ENCODE data around the gene PRPF8.

PRPF8 gene

DNA sequence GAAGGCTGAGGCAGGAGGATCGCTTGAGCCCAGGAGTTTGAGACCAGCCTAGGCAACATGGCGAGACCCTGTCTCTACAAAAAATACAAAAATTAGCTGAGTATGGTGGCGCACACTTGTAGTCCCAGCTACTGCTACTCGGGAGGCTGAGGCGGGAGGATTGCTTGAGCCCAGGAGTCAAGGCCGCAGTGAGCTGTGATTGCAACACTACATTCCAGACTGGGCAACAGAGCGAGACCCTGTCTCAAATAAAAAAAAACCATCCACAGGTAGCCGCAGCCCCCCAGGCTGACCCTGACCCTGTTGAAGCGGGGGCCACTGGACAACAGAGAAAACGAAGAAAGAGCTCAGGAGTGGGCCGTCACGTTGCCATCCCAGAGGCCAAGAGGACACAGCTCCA is 60.0 kb downstream of the PRPF8 start:
- DNase-seq = no peak

- no peak for DNase-seq
Observed at GRCh38 chr17:1623057-1623630, 61.5 kb downstream of the PRPF8 start.

DNA sequence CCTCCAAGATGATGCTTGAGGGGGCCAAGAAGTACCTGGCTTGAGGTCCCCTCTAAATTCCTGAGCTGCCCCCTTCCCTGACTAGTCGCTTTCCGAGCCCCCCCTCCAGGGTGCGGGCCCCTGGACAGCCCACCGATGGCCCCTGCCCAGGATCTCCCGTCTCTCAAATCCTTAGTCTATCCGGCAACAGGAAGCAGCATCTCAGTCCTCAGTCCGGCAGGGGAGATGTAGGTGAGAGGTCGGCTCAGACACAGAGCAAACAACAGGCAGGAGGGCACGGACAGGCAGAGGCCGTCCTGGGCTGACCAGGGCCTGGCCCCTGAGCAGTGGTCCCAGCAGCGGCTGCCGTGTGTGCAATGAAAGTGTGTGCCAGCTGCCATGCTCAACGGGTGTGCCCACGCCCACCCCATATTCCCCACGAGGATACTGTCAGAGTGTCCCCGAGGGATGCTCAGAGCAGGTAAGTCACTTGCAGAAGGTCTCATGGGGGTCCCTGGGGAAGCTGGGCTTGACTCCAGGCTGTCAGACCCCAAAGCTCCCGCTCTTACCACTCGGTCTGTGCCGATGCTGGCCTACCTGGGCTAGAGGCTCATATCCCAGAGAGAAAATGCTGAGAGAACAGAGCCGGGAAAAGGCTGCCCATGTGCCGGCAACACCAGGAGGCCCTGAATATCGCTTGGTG is 63.3 kb downstream of the PRPF8 start:
- no peak for DNase-seq

DNA sequence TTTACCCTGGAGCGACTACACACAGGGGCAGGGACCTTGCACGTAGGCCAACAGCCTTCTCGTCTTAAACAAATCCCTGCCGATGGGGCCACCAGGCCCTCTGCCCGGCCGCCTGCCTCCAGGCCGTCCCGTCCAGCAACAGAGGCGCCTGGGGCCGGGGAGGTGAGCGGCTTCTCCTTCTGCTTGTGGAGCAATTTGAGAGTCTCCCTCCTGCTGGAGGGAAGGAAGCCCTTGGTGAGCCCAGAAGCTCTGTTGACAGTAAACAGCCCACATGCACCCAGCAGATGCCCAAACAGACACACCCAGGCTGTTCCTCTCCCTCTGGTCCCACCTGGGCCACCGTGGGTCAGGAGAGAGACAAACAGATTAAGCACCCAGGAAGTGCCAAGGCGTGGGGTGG is 64.2 kb downstream of the PRPF8 start:
- no peak for DNase-seq

DNA sequence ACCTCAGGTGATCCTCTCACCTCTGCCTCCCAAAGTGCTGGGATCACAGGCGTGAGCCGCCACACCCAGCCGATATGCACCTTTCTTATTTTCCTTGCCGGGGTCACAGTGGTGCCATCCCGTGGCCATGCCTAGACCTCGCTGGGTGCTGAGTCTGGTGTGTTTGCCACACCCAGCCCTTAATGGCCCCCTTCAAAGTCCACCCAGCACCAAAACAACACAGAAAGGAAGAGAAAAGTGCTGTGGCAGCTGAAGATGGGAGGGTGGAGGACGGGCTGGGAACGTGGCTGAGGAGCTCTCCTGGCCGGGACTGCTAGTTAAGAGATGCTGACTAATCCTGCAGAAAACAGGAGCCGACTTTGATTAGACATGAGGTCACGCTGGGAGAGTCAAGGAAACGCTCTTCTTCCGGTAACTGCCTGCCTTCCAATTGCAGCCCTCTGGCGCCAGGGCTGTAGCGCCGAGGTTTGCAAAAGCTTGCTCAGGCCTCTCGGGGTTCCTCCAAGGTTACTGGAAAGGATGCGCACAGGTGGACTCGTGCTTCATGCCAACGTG is 67.0 kb downstream of the PRPF8 start:
- DNase-seq = no peak

GRCh38 chr17:1616101-1616500 is 68.6 kb downstream of the PRPF8 start:
- no peak for DNase-seq

GRCh38 chr17:1612400-1612799 is 72.3 kb downstream of the PRPF8 start:
- no peak for DNase-seq

DNA sequence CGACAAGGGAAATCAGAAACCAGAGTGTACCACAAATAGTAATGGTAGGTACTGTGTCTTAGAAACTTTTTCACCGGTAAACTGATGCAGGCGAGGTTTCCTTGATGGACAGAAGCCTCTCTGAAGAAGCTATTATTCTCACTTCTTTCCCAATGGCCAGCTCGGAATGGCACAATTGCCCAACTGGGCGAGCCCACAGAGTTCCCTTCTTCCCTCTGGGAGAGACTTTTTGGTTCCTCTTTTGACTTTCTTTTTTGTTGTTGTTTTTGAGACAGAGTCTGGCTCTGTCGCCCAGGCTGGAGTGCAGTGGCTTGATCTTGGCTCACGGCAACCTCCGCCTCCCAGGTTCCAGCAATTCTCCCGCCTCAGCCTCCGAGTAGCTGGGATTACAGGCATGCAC is 73.0 kb downstream of the PRPF8 start:
- no peak for DNase-seq

DNA sequence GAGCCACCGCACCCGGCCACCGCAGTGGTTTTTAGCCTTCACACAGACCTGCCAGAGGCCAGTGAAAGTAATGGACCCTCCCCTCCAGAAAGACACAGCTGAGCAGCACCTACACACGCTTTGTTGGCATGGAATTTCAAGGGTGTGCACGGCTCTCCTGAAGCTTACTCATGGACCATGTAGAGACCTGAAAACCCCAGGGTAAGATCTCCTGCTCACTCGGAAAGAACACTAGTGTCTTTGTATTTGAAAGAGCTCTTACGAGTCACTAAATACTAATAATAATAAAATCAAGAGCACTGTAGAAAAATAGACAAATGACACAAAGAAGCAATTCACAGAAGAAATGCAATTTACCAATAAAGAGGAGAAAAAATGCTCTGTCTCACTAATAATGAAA is 76.0 kb downstream of the PRPF8 start:
- no peak for DNase-seq

DNA sequence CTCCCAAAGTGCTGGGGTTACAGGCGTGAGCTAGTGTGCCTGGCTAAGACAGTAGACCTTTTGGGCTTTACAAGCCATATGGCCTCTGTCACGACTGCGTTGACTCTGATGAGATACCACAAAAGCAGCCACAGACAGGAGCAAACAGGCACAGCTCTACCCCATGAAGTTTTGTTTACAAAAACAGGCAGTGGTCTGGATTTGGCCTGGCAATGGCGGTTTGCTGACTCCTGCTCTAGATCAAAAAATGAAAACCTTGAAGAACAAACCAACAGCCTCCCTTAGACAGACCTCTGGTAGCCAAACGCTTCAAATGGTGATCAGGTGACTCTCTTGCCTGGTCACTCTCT is 76.7 kb downstream of the PRPF8 start:
- no peak for DNase-seq

- DNase-seq = no peak
Observed at GRCh38 chr17:1606352-1606985, 78.2 kb downstream of the PRPF8 start.

DNA sequence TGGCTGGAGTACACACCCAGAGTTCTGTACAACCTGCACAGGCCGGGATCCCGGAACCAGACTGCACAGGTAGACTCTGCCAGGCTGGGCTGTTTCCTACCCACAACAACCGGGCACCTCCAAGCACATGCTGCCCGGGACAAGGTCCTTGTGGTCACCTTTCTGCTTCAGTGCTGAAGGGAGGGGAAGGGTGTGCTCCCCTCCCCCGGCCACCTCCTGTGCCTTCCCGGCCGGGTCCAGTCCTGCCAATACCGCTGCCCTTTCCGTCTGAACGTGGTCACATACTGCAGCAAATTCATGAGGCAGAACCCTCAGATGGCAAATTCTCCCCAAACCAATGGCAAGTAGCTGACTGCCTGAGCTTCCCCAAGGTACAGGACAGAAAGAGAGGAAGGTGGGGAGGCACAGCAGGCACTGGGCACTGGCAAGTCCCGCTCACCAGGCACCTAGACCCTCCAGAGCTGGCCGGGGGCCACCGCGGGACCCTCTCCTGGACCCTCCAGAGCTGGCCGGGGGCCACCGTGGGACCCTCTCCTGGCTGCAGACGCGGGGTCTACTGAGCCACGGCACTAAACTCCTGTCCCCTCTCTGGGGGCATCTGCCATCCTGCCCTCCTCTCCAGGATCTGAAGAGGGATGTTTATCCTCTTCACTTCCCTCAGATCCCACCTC is 78.9 kb downstream of the PRPF8 start:
- DNase-seq = no peak

DNA sequence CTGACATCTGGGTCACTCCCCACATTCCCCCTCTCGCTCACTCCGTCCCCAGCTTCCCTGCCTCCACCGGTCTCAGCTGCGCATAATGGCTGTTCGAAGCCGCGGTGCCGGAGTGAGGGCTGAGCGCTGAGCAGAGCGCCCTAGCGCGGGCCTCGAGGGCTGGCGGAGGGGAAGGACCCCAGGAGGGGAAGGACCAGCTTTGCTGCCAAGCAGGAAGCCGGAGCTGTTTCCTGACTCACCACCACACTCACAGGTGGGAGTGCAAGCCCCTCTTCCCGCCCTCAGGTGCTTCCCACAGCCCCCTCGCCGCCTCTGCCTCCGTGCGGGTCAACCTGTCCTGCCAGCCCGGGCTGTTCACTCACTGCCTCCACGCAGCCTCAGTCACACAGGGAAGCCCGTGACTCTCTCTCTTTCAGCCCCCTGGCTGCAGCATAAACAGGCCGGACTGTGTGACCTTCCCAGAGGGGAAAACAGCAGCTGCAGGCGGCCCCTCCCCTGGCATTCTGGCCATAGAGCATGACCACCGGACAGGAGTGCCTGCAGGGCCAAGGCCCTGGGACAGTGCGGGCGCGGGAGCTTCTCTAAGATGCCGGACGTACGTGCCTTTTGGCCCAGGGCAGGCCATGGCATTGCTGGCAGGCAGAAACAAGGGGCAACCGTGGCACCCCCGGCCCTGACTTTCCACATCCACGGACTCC is 79.7 kb downstream of the PRPF8 start:
- DNase-seq = no peak

DNA sequence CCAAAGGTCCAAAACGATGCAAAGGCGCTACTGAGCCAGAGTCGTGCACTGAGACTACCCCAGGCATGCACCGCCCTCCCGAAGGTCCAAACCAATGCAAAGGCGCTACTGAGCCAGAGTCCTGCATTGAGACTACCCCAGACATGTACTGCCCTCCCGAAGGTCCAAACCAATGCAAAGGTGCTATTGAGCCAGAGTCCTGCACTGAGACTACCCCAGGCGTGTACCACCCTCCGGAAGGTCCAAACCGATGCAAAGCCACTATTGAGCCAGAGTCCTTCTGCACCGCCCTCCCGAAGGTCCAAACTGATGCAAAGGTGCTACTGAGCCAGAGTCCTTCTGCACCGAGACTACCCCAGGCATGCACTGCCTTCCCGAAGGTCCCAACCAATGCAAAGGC is 83.1 kb downstream of the PRPF8 start:
- DNase-seq = no peak
